GM23248 (cell line): ENCODE measurements around the gene KIF6. TPM values are rescaled to one million over a fixed set of nuclear protein-coding genes. Genes with fewer than 3 reads are reported as not detected.

Experiments
- DNase-seq: peaks from one replicate; pipeline ENCODE4 v3.0.0-alpha.2; 2015
- H2AFZ ChIP-seq: fragments of 200-600 bp; sonication (generic); 2 replicates; pipeline ENCODE4 v1.6.1; 2016; ENCODE audit warnings: antibody characterized with exemption
- H3F3A ChIP-seq: fragments of 200-600 bp; sonication (generic); 2 replicates; pipeline ENCODE4 v1.6.1; 2016; ENCODE audit warnings: mild to moderate bottlenecking, antibody characterized with exemption, mixed run types; ENCODE audit not compliant: insufficient read depth
- H3K27ac ChIP-seq: fragments of 200-600 bp; sonication (generic); 2 replicates; pipeline ENCODE4 v1.5.1; 2016; ENCODE audit warnings: mild to moderate bottlenecking
- H3K27me3 ChIP-seq: fragments of 200-600 bp; sonication (generic); replicated peaks from 2 replicates; pipeline ENCODE4 v1.6.1; 2016; ENCODE audit warnings: mild to moderate bottlenecking; ENCODE audit not compliant: insufficient read depth
- H3K36me3 ChIP-seq: fragments of 200-600 bp; sonication (generic); 2 replicates; pipeline ENCODE4 v1.6.1; 2016; ENCODE audit warnings: low read depth, mild to moderate bottlenecking
- H3K4me1 ChIP-seq: fragments of 200-600 bp; sonication (generic); 2 replicates; pipeline ENCODE4 v1.6.1; 2016; ENCODE audit warnings: mild to moderate bottlenecking; ENCODE audit not compliant: insufficient read depth
- H3K4me2 ChIP-seq: fragments of 200-600 bp; sonication (generic); one replicate; pipeline ENCODE4 v1.6.1; 2016; ENCODE audit warnings: mild to moderate bottlenecking; ENCODE audit not compliant: unreplicated experiment
- H3K4me3 ChIP-seq: fragments of 200-600 bp; sonication (generic); 2 replicates; pipeline ENCODE4 v1.5.1; 2016; ENCODE audit warnings: mild to moderate bottlenecking
- H3K79me2 ChIP-seq: fragments of 200-600 bp; sonication (generic); 2 replicates; pipeline ENCODE4 v1.6.1; 2016; ENCODE audit warnings: mild to moderate bottlenecking; ENCODE audit not compliant: insufficient read depth
- H3K9ac ChIP-seq: fragments of 200-600 bp; sonication (generic); 2 replicates; pipeline ENCODE4 v1.6.1; 2016; ENCODE audit warnings: mild to moderate bottlenecking
- H3K9me2 ChIP-seq: fragments of 200-600 bp; sonication (generic); 2 replicates; pipeline ENCODE4 v1.6.1; 2016; ENCODE audit warnings: mixed run types, mild to moderate bottlenecking, moderate library complexity; ENCODE audit not compliant: insufficient read depth
- H3K9me3 ChIP-seq: fragments of 200-600 bp; sonication (generic); one replicate; pipeline ENCODE4 v1.6.1; 2017; ENCODE audit warnings: low read depth
- H4K20me1 ChIP-seq: fragments of 200-600 bp; sonication (generic); 2 replicates; pipeline ENCODE4 v1.6.0; 2016; ENCODE audit not compliant: insufficient read depth
- EZH2 ChIP-seq: fragments of 200-600 bp; sonication (generic); IDR thresholded peaks from 2 replicates; pipeline ENCODE4 v1.6.1; 2018; ENCODE audit warnings: antibody characterized with exemption, mild to moderate bottlenecking; ENCODE audit not compliant: insufficient read depth, poor library complexity, severe bottlenecking
- EZH2phosphoT487 ChIP-seq: fragments of 200-600 bp; sonication (generic); IDR thresholded peaks from 2 replicates; pipeline ENCODE4 v1.6.1; 2018; ENCODE audit warnings: antibody characterized with exemption, moderate library complexity, mild to moderate bottlenecking, low read depth; ENCODE audit not compliant: insufficient read depth
- WGBS, 2 experiments: methylation state at CpG; one replicate each; pipeline ENCODE4 v1.1.6; 2015 to 2017; ENCODE audit warnings: low lambda C conversion rate in 2 of 2, low coverage in 1 of 2; ENCODE audit errors: missing lambda C conversion rate in 2 of 2; 5-methylcytosine and 5-hydroxymethylcytosine counted together
- in situ Hi-C: fragments of 300-500 bp; cut with MboI; formaldehyde crosslinking; loops from 2 replicates; pipeline ENCODE4 v1.15.0; 2020
- polyA plus RNA-seq: library from polyadenylated mRNA; unstranded; fragments of >200 nt; fragmentation: Nextera tagmentation; extraction: Ambion mirVana; gene quantifications from 2 replicates; pipeline ENCODE4 v1.2.1, GENCODE V29; 2016
- total RNA-seq: library from RNA; depleted of rRNA; stranded (reverse); fragments of >200 nt; shearing (Covaris generic); gene quantifications from 2 replicates; pipeline ENCODE4 v1.2.3, GENCODE V29; 2014

Gene KIF6
- total and polyA plus RNA-seq, 2 experiments from 2014 or later, result 0.22 to 0.91 TPM

- Histone ChIP-seq H3K4me2 (no peak overlapping the region), H3K4me3 (no peak overlapping the region), H3K36me3 (no peaks in the 10 kb centered on the region), H3F3A (peaks cover 24% of the 10 kb centered on the region), H3K9ac (no peak overlapping the region), H3K79me2 (no peaks in the 10 kb centered on the region), H3K27ac (no peak overlapping the region), H3K9me2 (no peaks in the 10 kb centered on the region), H2AFZ (no peak overlapping the region), H3K27me3 (no peaks in the 10 kb centered on the region), H3K4me1 (peaks cover 21% of the 10 kb centered on the region), H3K9me3 (no peaks in the 10 kb centered on the region), H4K20me1 (no peaks in the 10 kb centered on the region)
- WGBS, 2 experiments, result 65 to 72% methylated on average over 5 of the region's 5 CpGs
- TF ChIP-seq EZH2phosphoT487 (no peak), EZH2 (no peak)
- DNase-seq, result no peak
- in situ Hi-C loops, result no loop called here
Measured at GRCh38 chr6:39449022-39449421, 276.2 kb downstream of the KIF6 start.

DNA sequence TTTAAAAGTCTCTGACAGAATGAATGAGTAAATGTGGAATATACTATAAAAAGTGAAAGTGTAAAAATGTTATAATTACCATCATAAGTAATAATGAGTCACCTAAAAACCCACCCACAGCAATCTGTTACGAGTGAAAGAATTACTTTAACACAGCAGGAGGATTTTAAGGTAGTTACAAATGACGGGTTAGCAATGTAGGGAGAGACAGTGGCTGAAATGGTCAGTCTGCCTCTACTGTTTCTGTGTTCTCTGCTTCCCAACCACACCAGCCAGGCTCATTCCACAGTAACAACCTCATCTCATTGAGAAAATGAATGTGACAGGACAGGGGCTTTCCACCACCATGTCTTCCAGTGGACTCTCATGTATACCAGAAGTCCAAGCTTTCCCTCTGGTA lies 278.3 kb downstream of the KIF6 start:
- no peak overlapping the region for H2AFZ ChIP-seq
- peaks cover 3% of the 10 kb centered on the region for H3F3A ChIP-seq
- H3K36me3 ChIP-seq, result no peaks in the 10 kb centered on the region
- H3K4me3 ChIP-seq, result no peak overlapping the region
- in situ Hi-C loops, result no loop called here
- H3K79me2 ChIP-seq, result no peaks in the 10 kb centered on the region
- no peak overlapping the region for H3K4me2 ChIP-seq
- peaks cover 2% of the 10 kb centered on the region for H3K4me1 ChIP-seq
- no peaks in the 10 kb centered on the region for H4K20me1 ChIP-seq
- H3K27me3 ChIP-seq, result no peaks in the 10 kb centered on the region
- H3K9ac ChIP-seq, result no peak overlapping the region
- 69 to 85% methylated on average over 2 of the region's 2 CpGs for WGBS, 2 experiments
- no peaks in the 10 kb centered on the region for H3K9me3 ChIP-seq
- H3K9me2 ChIP-seq, result no peaks in the 10 kb centered on the region
- no peak for DNase-seq
- no peak for TF ChIP-seq EZH2
- TF ChIP-seq EZH2phosphoT487, result no peak
- no peak overlapping the region for H3K27ac ChIP-seq

GRCh38 chr6:39445667-39446066 lies 279.5 kb downstream of the KIF6 start:
- 95 to 100% methylated on average over 1 of the region's 1 CpG for WGBS, 2 experiments
- Histone ChIP-seq H3K4me2 (no peak overlapping the region), H2AFZ (no peak overlapping the region), H3K9ac (no peak overlapping the region), H3K79me2 (no peaks in the 10 kb centered on the region), H3K27me3 (no peaks in the 10 kb centered on the region), H3K27ac (no peak overlapping the region), H3K4me3 (no peak overlapping the region), H3F3A (no peaks in the 10 kb centered on the region), H3K36me3 (no peaks in the 10 kb centered on the region), H3K9me3 (no peaks in the 10 kb centered on the region), H3K4me1 (no peaks in the 10 kb centered on the region), H3K9me2 (no peaks in the 10 kb centered on the region), H4K20me1 (no peaks in the 10 kb centered on the region)
- TF ChIP-seq EZH2phosphoT487 (no peak), EZH2 (no peak)
- no peak for DNase-seq
- in situ Hi-C loops, result no loop called here

DNA sequence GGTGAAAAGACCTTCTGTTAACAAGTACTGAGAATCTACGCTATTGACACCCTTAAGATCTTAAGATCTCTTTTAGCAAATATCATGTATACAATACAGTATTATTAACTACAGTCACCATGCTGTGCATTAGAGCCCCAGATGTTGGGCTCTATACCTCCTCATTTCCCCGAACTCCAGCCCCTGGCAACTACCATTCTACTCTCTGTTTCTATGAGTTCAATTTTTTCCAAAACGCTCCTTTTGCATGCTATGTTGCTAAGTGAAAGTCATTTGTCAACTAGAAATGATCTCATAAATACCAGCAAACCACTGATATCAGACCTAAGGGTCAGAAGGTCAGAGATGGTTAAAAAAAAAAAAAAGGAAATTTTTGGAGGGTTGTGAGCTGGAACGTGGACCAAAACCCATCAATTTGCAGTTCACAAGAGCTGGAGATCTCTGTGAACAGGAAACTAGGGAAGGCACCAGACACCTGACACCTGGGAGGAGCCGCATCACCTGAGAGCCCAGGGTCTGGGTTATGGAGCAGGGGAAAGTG lies 280.7 kb downstream of the KIF6 start:
- Histone ChIP-seq H3F3A (no peaks in the 10 kb centered on the region), H3K9me3 (no peaks in the 10 kb centered on the region), H3K4me3 (no peak overlapping the region), H3K79me2 (no peaks in the 10 kb centered on the region), H3K4me2 (no peak overlapping the region), H3K27me3 (no peaks in the 10 kb centered on the region), H3K27ac (no peak overlapping the region), H3K36me3 (no peaks in the 10 kb centered on the region), H4K20me1 (no peaks in the 10 kb centered on the region), H3K4me1 (0 out of 2 replicates have a peak, but pooled peaks cover 7% of the 10 kb centered on the region), H3K9ac (no peak overlapping the region), H3K9me2 (no peaks in the 10 kb centered on the region), H2AFZ (no peak overlapping the region)
- 80 to 86% methylated on average over 5 of the region's 5 CpGs for WGBS, 2 experiments
- TF ChIP-seq EZH2phosphoT487 (no peak), EZH2 (no peak)
- in situ Hi-C loops, result no loop called here
- DNase-seq, result no peak

- Histone ChIP-seq H3K4me3 (no peak overlapping the region), H3K9me2 (no peaks in the 10 kb centered on the region), H4K20me1 (no peaks in the 10 kb centered on the region), H3F3A (no peaks in the 10 kb centered on the region), H3K9ac (no peak overlapping the region), H3K27me3 (no peaks in the 10 kb centered on the region), H3K36me3 (no peaks in the 10 kb centered on the region), H3K27ac (no peak overlapping the region), H3K79me2 (no peaks in the 10 kb centered on the region), H3K4me2 (no peak overlapping the region), H2AFZ (no peak overlapping the region), H3K9me3 (no peaks in the 10 kb centered on the region), H3K4me1 (0 out of 2 replicates have a peak, but pooled peaks cover 7% of the 10 kb centered on the region)
- 91 to 97% methylated on average over 4 of the region's 4 CpGs for WGBS, 2 experiments
- TF ChIP-seq EZH2, result no peak
- TF ChIP-seq EZH2phosphoT487, result no peak
- DNase-seq, result no peak
- in situ Hi-C loops, result no loop called here
Measured at GRCh38 chr6:39441986-39442385, 283.2 kb downstream of the KIF6 start.
